Left lung (tissue), 10 donors: Measurements from ENCODE around the gene NARS2. TPM values are rescaled to one million over a fixed set of nuclear protein-coding genes. Genes with fewer than 3 reads are reported as not detected.

Experiments
- ATAC-seq: fragments of 200-7000 bp; cut with Tn5 transposase; one replicate; pipeline ENCODE4 v1.9.1; 2020; ENCODE audit warnings: moderate library complexity
- DNase-seq, 4 donors: peaks; one replicate each; pipeline ENCODE4 v3.0.0-alpha.2; 2013 to 2020
- H3K27ac ChIP-seq, 2 donors: fragments of 200-600 bp; sonication (generic) in 1 of 2; one replicate each; pipeline versions ENCODE4 v1.5.0 to v1.8.0; 2020 to 2021
- H3K27me3 ChIP-seq, 2 donors: fragments of 200-600 bp; sonication (generic) in 1 of 2; one replicate each; pipeline versions ENCODE4 v1.5.0 to v1.8.0; 2020 to 2021
- H3K36me3 ChIP-seq, 2 donors: fragments of 200-600 bp; sonication (generic) in 1 of 2; one replicate each; pipeline versions ENCODE4 v1.5.0 to v1.8.0; 2020 to 2021
- H3K4me1 ChIP-seq, 2 donors: fragments of 200-600 bp; one replicate each; pipeline ENCODE4 v1.8.0; 2021
- H3K4me3 ChIP-seq, 2 donors: fragments of 200-600 bp; sonication (generic) in 1 of 2; one replicate each; pipeline versions ENCODE4 v1.5.0 to v1.8.0; 2020 to 2021; ENCODE audit warnings: mild to moderate bottlenecking in 1 of 2
- H3K9me3 ChIP-seq, 2 donors: fragments of 200-600 bp; sonication (generic) in 1 of 2; one replicate each; pipeline versions ENCODE4 v1.5.0 to v1.8.0; 2020 to 2021
- intact Hi-C, 2 donors: fragments of 100-400 bp; cut with DNase I; formaldehyde crosslinking; loops; one replicate each; pipeline versions ENCODE4 v1.11.2 to v1.14.2; 2022
- polyA plus RNA-seq, 6 donors: library from polyadenylated mRNA; unstranded; fragments of 120-200 nt; gene quantifications; one replicate each; pipeline ENCODE4 v1.2.1, GENCODE V29; 2013; ENCODE audit not compliant: insufficient read length in 6 of 6
- total RNA-seq, 2 donors: library from RNA; stranded (reverse); fragmentation: NEBNext Ultra II Directional; extraction: Animal tissue kit (Norgen Biotek cat#: 25700); gene quantifications; one replicate each; pipeline ENCODE4 v1.2.1, GENCODE V29; 2021
- TF ChIP-seq, protein P1 (sequence below), 2 donors: fragments of 200-600 bp; sonication (generic) in 1 of 2; IDR thresholded peaks; one replicate each; pipeline versions ENCODE4 v1.5.0 to v1.8.0; 2021; ENCODE audit warnings: antibody characterized with exemption in 2 of 2
- donor health status: DM: no; HTN: yes; CAD: no.
- donor health status: DM: no; HTN: no; CAD: no.

NARS2 gene
- total and polyA plus RNA-seq, 8 donors = 14.9 to 35.5 (median 28.4) TPM

DNA sequence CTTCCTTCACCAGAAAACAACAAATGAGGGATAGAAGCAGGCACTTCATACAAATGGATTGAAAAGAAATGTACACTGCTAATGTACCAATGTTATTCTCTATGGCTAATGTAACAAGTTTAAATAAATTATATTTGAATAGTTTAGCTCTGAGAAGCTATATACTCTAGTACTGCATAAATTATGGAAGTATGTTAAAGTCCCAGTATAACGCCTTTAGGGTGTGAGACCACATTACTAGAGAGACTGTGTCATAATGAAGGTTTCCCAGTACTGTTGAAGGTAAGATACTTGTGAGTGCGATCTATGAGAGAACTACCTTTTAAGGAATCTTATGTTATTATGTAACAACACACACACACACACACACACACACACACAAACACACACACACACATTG lies 117.2 kb downstream of the NARS2 start:
- no peak overlapping the region for H3K27ac ChIP-seq
- no peak for ATAC-seq
- TF ChIP-seq, protein P1, sequence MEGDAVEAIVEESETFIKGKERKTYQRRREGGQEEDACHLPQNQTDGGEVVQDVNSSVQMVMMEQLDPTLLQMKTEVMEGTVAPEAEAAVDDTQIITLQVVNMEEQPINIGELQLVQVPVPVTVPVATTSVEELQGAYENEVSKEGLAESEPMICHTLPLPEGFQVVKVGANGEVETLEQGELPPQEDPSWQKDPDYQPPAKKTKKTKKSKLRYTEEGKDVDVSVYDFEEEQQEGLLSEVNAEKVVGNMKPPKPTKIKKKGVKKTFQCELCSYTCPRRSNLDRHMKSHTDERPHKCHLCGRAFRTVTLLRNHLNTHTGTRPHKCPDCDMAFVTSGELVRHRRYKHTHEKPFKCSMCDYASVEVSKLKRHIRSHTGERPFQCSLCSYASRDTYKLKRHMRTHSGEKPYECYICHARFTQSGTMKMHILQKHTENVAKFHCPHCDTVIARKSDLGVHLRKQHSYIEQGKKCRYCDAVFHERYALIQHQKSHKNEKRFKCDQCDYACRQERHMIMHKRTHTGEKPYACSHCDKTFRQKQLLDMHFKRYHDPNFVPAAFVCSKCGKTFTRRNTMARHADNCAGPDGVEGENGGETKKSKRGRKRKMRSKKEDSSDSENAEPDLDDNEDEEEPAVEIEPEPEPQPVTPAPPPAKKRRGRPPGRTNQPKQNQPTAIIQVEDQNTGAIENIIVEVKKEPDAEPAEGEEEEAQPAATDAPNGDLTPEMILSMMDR (IDR thresholded peaks at IDR 0.05) = no peak
- no peaks in the 10 kb centered on the region for H3K9me3 ChIP-seq
- H3K36me3 ChIP-seq = peaks cover 0 to 23% of the 10 kb centered on the region in 2 donors
- H3K4me1 ChIP-seq = no peaks in the 10 kb centered on the region
- intact Hi-C loops = no loop called here
- no peaks in the 10 kb centered on the region for H3K27me3 ChIP-seq
- no peak overlapping the region for H3K4me3 ChIP-seq
- no peak for DNase-seq

DNA sequence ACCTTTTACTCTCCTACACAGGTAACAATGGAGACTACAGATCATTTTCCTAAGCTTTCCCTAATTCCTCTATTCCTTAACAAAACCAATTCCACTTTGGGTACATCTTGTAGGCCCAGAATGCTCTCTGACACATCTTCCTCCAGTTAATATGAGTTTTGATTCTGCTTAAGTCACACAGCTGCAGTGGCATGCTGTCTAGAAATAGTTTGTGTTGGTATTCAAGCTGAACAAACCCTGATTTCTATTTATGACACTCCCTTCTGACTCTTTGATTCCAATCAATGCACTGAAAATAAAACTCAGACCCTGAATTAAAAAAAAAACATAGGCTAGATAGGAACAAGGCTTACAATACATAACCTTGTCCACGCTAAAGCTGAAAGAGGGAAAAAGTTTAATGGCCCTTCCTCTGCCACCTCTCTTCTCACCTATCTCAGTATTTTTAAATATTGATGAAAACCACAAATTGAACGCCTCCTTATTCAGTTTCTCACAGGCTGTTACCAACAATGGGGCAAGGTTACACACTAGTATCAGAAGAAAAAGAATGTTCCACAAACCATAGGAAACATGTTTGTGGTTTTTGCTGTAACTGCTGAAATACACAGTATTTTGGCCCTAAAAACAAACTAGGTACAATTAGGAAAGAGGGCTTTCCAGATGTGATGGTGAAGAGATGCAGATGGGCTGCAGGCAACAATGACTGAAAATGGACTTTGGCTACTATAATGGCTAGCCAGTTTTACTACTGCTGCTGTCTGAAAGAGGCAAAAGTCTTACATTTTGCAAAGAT lies 121.3 kb downstream of the NARS2 start:
- no peak for DNase-seq
- Histone ChIP-seq H3K36me3 (peaks cover 0 to 5% of the 10 kb centered on the region in 2 donors), H3K4me3 (no peak overlapping the region), H3K4me1 (no peaks in the 10 kb centered on the region), H3K27me3 (no peaks in the 10 kb centered on the region), H3K27ac (no peak overlapping the region), H3K9me3 (no peaks in the 10 kb centered on the region)
- no peak for ATAC-seq
- intact Hi-C loops = no loop called here
- TF ChIP-seq, protein P1 (IDR thresholded peaks at IDR 0.05) = no peak

DNA sequence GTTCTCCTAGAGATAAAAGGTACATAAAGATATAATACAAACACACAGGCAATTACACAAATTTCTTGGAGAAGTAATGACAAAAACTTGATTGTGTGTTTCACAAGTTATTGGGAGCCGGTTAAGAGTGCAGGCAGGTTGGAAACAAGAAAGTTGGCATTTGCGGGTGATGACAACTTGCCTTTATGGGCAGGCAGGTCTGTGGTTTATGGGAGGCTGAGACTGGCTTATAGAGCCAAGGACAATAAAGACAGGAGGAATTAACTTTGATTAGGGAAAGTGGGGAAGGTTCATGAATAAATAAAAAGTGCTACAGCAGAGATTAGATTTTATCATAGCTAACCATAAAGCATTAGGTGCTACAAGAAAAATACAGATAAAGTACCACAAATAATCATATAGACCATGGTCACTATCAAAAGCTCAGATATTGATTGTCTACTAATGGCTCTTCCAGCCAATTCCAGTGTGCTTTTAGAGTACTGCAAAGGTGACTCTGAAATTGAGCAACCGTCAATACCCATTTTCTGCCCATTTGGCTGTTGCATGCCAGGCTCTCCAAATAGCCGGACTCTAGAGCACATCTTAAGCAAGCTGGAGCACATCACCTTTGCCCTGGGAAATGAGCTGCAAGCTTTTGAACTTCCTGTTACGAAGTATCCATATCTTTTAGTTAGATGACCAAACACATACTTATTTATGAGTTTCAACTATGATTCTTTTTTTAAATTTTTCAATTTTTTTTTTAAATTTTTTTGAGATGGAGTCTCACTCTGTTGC lies 123.1 kb downstream of the NARS2 start:
- DNase-seq = no peak
- Histone ChIP-seq H3K4me1 (no peaks in the 10 kb centered on the region), H3K27me3 (no peaks in the 10 kb centered on the region), H3K36me3 (peaks cover 0 to 4% of the 10 kb centered on the region in 2 donors), H3K4me3 (no peak overlapping the region), H3K27ac (no peak overlapping the region), H3K9me3 (no peaks in the 10 kb centered on the region)
- ATAC-seq = peak; percentile 23
- TF ChIP-seq, protein P1 (IDR thresholded peaks at IDR 0.05) = no peak
- intact Hi-C loops = no loop called here

- H3K27ac ChIP-seq = no peak overlapping the region
- intact Hi-C loops = no loop called here
- TF ChIP-seq, protein P1 (IDR thresholded peaks at IDR 0.05) = no peak
- DNase-seq (no peak), ATAC-seq (no peak)
- no peak overlapping the region for H3K4me3 ChIP-seq
- H3K36me3 ChIP-seq = no peaks in the 10 kb centered on the region
- H3K27me3 ChIP-seq = no peaks in the 10 kb centered on the region
- H3K9me3 ChIP-seq = no peaks in the 10 kb centered on the region
- no peaks in the 10 kb centered on the region for H3K4me1 ChIP-seq
Measured at GRCh38 chr11:78450866-78451265, 123.8 kb downstream of the NARS2 start.

GRCh38 chr11:78449866-78450265 lies 124.8 kb downstream of the NARS2 start:
- DNase-seq = no peak
- no peak for ATAC-seq
- intact Hi-C loops = no loop called here
- no peak overlapping the region for H3K27ac ChIP-seq
- no peaks in the 10 kb centered on the region for H3K27me3 ChIP-seq
- no peaks in the 10 kb centered on the region for H3K4me1 ChIP-seq
- no peak overlapping the region for H3K4me3 ChIP-seq
- H3K36me3 ChIP-seq = no peaks in the 10 kb centered on the region
- no peaks in the 10 kb centered on the region for H3K9me3 ChIP-seq
- TF ChIP-seq, protein P1 (IDR thresholded peaks at IDR 0.05) = no peak
